ENCODE data around the gene FBXL13.

The FBXL13 gene

DNA sequence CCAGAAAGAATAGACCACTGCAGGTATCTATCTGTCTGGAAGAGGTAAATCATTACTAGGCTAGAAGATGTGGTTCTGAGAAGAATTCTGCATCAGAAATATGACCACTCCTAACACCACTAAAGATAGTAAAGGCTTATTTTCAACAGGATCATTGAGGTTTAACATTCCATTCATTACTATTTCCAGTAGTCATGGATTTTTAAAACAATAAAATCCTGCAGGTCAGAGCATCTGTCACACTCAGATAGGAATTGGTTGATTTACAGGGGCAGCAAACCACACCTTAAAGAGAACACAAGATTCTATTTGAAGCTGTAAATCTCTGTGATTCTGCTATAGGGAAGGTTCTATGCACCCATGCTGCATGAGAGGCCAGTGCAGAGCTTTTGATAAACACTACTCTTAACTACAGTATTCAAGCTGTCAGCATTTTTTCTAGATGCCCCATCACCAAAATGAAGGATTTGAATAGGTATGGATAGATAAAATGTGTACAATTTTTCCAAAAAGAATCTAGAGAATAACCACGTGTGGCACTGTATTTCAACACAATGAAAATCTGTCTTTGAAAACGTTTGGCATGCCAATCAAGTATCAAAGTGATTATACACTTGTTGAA is 147.2 kb downstream of the FBXL13 start:
- TF ChIP-seq, protein P1, sequence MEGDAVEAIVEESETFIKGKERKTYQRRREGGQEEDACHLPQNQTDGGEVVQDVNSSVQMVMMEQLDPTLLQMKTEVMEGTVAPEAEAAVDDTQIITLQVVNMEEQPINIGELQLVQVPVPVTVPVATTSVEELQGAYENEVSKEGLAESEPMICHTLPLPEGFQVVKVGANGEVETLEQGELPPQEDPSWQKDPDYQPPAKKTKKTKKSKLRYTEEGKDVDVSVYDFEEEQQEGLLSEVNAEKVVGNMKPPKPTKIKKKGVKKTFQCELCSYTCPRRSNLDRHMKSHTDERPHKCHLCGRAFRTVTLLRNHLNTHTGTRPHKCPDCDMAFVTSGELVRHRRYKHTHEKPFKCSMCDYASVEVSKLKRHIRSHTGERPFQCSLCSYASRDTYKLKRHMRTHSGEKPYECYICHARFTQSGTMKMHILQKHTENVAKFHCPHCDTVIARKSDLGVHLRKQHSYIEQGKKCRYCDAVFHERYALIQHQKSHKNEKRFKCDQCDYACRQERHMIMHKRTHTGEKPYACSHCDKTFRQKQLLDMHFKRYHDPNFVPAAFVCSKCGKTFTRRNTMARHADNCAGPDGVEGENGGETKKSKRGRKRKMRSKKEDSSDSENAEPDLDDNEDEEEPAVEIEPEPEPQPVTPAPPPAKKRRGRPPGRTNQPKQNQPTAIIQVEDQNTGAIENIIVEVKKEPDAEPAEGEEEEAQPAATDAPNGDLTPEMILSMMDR (conservative IDR thresholded peaks at IDR 0.05; ENCODE audit: low read depth, low read length) = no peak
- DNase-seq (ENCODE audit: low read depth) = no peak

DNA sequence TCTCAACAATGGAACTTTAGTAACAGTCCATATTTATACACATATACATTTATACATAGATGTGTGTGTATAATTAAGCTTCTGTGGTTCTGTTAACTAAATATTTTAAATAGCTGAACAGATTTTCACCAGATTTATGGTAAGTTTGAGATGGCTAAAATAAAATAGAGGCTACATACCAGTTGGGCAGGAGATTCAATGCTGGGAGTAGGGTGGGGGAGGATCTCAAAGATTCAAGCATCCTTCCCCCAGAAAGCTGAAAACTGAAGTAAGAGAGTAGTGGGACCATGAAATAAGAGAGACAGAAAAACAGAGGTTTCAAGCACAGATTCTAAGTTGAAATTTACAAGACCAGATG is 147.8 kb downstream of the FBXL13 start:
- H3K4me3 ChIP-seq (ENCODE audit: low read length) = no peak overlapping the region
- TF ChIP-seq, protein P1 (conservative IDR thresholded peaks at IDR 0.05; ENCODE audit: low read depth, low read length) = no peak
- DNase-seq (ENCODE audit: low read depth) = no peak

More for the DNA sequence above, 147.2 kb downstream of the FBXL13 start:
- no peak overlapping the region for H3K4me3 ChIP-seq (ENCODE audit: low read length)

DNA sequence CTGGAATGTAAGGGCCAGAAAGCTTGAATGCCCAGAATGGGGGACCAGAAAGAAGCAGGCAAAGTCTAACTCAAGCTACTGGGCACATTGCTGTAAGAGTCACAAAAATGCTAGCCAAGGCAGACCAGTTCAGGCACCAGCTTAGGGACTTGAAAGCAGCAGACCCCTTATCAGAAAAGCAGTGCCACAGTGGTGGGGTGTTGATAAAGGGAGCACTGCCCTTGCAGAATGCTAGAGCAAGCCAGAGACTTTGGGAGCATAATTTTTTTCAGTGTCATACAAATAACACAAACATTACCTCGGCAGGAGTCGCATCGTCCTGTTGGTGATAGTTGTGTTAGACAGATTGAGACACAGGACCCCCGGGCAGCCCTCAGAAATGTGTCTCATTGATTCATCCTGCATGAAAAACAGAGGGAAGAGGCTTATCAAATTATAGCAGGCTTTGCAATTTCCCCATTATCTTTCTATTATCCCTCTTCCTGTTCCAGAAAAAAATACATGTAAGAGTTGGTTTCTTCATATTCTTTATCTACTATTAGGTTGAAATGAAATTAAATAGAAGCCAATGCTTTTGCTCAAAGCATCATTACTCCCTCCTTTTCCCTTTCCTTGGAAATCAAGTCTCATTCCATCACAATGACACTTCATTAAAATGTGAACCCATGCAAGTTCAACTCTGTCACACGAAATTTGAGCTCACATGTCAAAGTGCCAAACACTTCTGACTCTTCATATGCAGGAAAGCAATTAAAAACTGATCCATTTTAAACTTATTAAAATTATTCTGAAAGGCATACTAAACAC is 148.4 kb downstream of the FBXL13 start:
- no peak overlapping the region for H3K4me3 ChIP-seq (ENCODE audit: low read length)
- DNase-seq (ENCODE audit: low read depth) = peak; percentile 40
- TF ChIP-seq, protein P1 (conservative IDR thresholded peaks at IDR 0.05; ENCODE audit: low read depth, low read length) = no peak

DNA sequence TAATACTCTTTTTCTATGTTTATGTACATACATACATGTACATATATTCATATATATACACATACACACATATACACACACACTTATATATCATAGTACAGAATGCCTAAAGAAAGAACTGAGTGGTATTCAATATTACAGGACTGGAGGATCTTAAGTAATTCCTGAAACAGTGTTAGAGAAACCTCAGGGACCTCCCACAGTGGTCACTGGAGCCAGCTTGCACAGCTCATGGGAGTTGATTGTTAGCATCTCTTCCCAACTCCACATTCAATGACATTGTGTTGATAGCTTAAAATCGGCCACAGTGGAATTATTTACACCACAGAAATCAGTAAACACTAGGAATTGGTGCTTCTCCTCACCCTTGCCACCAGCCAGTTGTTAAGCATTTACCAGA is 155.8 kb downstream of the FBXL13 start:
- TF ChIP-seq, protein P1 (conservative IDR thresholded peaks at IDR 0.05; ENCODE audit: low read depth, low read length) = no peak
- H3K4me3 ChIP-seq (ENCODE audit: low read length) = no peak overlapping the region
- no peak for DNase-seq (ENCODE audit: low read depth)

DNA sequence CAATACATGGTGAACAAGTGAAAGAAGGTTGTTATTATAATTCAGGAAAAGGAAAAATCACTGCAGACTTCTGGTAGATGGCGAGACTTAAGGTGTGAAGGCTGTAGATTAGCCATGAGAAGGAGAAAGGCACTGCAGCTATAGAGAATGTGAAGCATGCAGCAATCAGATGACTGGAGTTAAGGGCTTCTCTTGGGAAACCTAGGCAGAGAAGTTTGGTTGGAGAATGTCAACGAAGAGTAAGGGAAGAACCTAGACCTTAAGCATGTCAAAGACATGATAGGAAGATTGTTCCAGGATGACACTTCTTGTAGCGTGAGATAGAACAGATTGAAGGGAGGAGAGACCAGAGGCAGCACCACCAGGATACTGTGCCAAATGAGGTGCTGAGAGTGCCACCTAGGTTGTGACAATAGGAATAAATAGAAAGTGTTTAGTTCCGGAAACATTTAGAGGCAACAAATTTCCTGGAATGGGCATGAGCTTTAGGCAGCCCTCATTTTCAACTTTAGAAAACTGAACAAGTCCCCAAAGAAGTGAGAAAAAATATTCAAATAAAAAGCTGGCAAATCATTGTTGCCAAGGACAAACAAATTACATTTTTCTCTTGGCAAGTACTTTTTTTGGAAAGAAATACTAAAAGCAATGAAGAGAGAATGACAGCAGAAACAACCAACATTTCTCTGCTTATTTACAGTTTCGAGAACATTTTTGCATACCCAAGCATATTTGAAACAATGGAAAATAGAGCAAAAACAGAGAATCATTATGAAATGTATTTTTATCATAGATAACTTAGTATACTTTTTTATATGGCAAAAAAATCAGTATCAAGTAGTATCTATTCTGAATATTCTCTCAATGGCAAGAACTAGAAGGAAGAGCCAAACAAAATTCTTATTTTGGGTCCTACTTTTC is 156.9 kb downstream of the FBXL13 start:
- H3K4me3 ChIP-seq (ENCODE audit: low read length) = no peak overlapping the region
- no peak for DNase-seq (ENCODE audit: low read depth)
- TF ChIP-seq, protein P1 (conservative IDR thresholded peaks at IDR 0.05; ENCODE audit: low read depth, low read length) = no peak

DNA sequence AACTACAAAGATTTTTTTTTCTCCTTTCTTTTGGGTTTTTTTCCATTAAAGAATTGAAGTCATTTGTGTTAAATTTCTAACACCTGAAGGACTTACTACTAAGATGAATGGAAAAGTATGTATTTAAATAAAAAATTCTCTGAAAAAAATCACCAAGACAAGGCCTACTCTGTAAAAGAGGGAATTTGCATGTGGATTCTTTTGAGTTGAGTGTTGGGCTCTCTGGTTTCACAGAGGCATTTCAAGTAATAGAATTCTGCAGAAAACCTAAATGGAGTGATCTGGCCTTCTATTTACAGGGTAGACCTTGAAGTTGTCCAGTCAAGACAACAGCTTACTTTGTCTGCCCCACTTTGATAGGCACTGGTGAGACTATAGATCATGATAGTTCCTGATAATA is 157.7 kb downstream of the FBXL13 start:
- DNase-seq (ENCODE audit: low read depth) = no peak
- TF ChIP-seq, protein P1 (conservative IDR thresholded peaks at IDR 0.05; ENCODE audit: low read depth, low read length) = no peak
- H3K4me3 ChIP-seq (ENCODE audit: low read length) = no peak overlapping the region

All from retinal pigment epithelial cell (primary cell).